ENCODE data around the gene RNASE7. TPM values are rescaled to one million over a fixed set of nuclear protein-coding genes. Genes with fewer than 3 reads are reported as not detected.

The RNASE7 gene
- total RNA-seq, 1 experiment from 2014 or later = not detected

- ChIA-PET CTCF (interaction anchor here (0.8 kb wide), 1 partner anchor 39 kb away, joined by 3 read pairs; no protein-coding TSS in a partner anchor), RAD21 (ENCODE audit: low non-redundant PET in 1 of 2, low total read pairs in 2 of 2, uncharacterized antibody in 2 of 2, unreplicated experiment in 2 of 2) (no interaction called here), POLR2A (no interaction called here)
- no peaks in the 10 kb centered on the region for H3K9me2 ChIP-seq (ENCODE audit: insufficient read depth)
- H3K9me3 ChIP-seq (ENCODE audit: control insufficient read depth in 1 of 2, insufficient read depth in 1 of 2, low read depth in 1 of 2, low read length in 2 of 2) = no peaks in the 10 kb centered on the region
- no peak for ATAC-seq
- no peak for TF ChIP-seq POLR2AphosphoS5 (IDR thresholded peaks at IDR 0.05; ENCODE audit: low read depth, low read length)
- no peak for TF ChIP-seq FOSL1 (IDR thresholded peaks at IDR 0.05; ENCODE audit: low read depth)
- TF ChIP-seq POLR2A (IDR thresholded peaks at IDR 0.05; ENCODE audit: borderline replicate concordance, extremely low read depth, insufficient read depth, insufficient read length) = no peak
- no peak for TF ChIP-seq SIN3A (IDR thresholded peaks at IDR 0.05; ENCODE audit: low read depth)
- no peak for TF ChIP-seq REST (IDR thresholded peaks at IDR 0.05; ENCODE audit: low read depth)
- TF ChIP-seq ZFX (IDR thresholded peaks at IDR 0.05) = no peak
- TF ChIP-seq CTCF (IDR thresholded peaks at IDR 0.05 in 2 of 3, conservative IDR thresholded peaks at IDR 0.05 in 1 of 3; ENCODE audit: borderline replicate concordance in 1 of 3, insufficient read depth in 1 of 3, low read depth in 2 of 3, low read length in 2 of 3) = no peak
- no peaks in the 10 kb centered on the region for H4K20me1 ChIP-seq (ENCODE audit: insufficient read depth)
- intact Hi-C loops (cut with micrococcal nuclease) = no loop called here
- H3K79me2 ChIP-seq (ENCODE audit: insufficient read depth, low read length) = no peaks in the 10 kb centered on the region
- no peaks in the 10 kb centered on the region for H3K4me1 ChIP-seq (ENCODE audit: control insufficient read depth in 1 of 2, insufficient read depth in 2 of 2, low read length in 2 of 2)
- H3K27me3 ChIP-seq (ENCODE audit: insufficient read depth, low read length) = no peaks in the 10 kb centered on the region
- no peak overlapping the region for H3K4me3 ChIP-seq (replicated peaks in 1 of 2; ENCODE audit: low read depth in 1 of 2, low read length in 2 of 2)
- no peak overlapping the region for H3K9ac ChIP-seq (ENCODE audit: low read length)
- H3K27ac ChIP-seq (ENCODE audit: low read depth, low read length) = no peak overlapping the region
- no TSS peak for BruUV-seq (replicated peaks)
- H3K36me3 ChIP-seq (ENCODE audit: control insufficient read depth in 1 of 2, insufficient read depth in 2 of 2, low read length in 2 of 2) = no peaks in the 10 kb centered on the region
- no peak overlapping the region for H3K4me2 ChIP-seq (ENCODE audit: low read length)
- H2AFZ ChIP-seq (ENCODE audit: low read depth, low read length, poor library complexity, severe bottlenecking) = no peak overlapping the region
- DNase-seq (ENCODE audit: low read depth, low spot score) = no peak
Measured at GRCh38 chr14:21053184-21054122, 11.3 kb downstream of the RNASE7 start.
